ENCODE data around the gene TUBB4A. TPM values are rescaled to one million over a fixed set of nuclear protein-coding genes. Genes with fewer than 3 reads are reported as not detected.

Gene TUBB4A
- total RNA-seq, 4 donors from 2014 or later, result 7.8 TPM; not detected in 3

- Histone ChIP-seq H3K4me1 (peaks cover 4 to 19% (median 14%) of the 10 kb centered on the region in 3 donors), H3K36me3 (peaks cover 0 to 2% (median 0%) of the 10 kb centered on the region in 3 donors), H3K27ac (no peak overlapping the region), H3K9me3 (no peaks in the 10 kb centered on the region), H3K4me3 (no peak overlapping the region), H3K27me3 (peaks cover 0 to 41% (median 3%) of the 10 kb centered on the region in 4 donors)
- 77 to 86% methylated on average over 3 to 4 of the region's 9 CpGs for WGBS, 2 donors
- DNase-seq, result no peak
- intact Hi-C loops (cut with DNase I), result no loop called here
- TF ChIP-seq, protein P1, sequence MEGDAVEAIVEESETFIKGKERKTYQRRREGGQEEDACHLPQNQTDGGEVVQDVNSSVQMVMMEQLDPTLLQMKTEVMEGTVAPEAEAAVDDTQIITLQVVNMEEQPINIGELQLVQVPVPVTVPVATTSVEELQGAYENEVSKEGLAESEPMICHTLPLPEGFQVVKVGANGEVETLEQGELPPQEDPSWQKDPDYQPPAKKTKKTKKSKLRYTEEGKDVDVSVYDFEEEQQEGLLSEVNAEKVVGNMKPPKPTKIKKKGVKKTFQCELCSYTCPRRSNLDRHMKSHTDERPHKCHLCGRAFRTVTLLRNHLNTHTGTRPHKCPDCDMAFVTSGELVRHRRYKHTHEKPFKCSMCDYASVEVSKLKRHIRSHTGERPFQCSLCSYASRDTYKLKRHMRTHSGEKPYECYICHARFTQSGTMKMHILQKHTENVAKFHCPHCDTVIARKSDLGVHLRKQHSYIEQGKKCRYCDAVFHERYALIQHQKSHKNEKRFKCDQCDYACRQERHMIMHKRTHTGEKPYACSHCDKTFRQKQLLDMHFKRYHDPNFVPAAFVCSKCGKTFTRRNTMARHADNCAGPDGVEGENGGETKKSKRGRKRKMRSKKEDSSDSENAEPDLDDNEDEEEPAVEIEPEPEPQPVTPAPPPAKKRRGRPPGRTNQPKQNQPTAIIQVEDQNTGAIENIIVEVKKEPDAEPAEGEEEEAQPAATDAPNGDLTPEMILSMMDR (IDR thresholded peaks at IDR 0.05), result no peak
- no peak for TF ChIP-seq POLR2A (IDR thresholded peaks at IDR 0.05)
Measured at GRCh38 chr19:6473647-6474046, 28.5 kb downstream of the TUBB4A start.

DNA sequence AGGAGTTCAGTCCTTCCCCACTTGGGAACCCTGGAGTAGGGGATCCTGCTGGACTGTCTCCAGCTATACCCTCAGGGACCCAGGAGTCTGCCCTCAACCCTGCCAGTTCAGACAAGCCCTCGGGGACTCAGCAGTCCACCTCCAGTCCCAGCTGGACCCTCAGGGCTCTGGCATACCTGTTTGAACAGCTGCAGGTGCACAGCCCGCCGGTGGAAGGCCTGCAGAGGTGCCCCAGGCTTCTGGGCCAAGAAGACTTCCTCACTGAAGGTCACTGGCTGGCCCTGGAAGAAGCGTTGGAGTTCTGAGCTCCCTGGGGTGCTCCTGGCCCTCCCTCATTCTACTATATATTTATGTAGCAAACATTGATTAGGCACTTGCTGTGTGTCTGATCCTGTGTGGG is 29.4 kb downstream of the TUBB4A start:
- H3K4me1 ChIP-seq, result peaks cover 4 to 19% (median 14%) of the 10 kb centered on the region in 3 donors
- no peak for DNase-seq
- TF ChIP-seq, protein P1 (IDR thresholded peaks at IDR 0.05), result no peak
- peaks cover 0 to 12% (median 0%) of the 10 kb centered on the region in 3 donors for H3K36me3 ChIP-seq
- H3K9me3 ChIP-seq, result no peaks in the 10 kb centered on the region
- no peak overlapping the region for H3K27ac ChIP-seq
- intact Hi-C loops (cut with DNase I), result no loop called here
- no peak overlapping the region for H3K4me3 ChIP-seq
- H3K27me3 ChIP-seq, result peaks cover 0 to 34% (median 3%) of the 10 kb centered on the region in 4 donors
- 40% methylated on average over 1 of the region's 4 CpGs; no CpG with 5 or more reads in 1 of the 2 donors for WGBS, 2 donors

GRCh38 chr19:6471076-6471475 is 31.0 kb downstream of the TUBB4A start:
- peaks cover 4 to 9% (median 6%) of the 10 kb centered on the region in 3 donors for H3K4me1 ChIP-seq
- WGBS, 2 donors, result 78 to 83% methylated on average over 11 to 13 of the region's 14 CpGs
- TF ChIP-seq POLR2A (IDR thresholded peaks at IDR 0.05), result no peak
- TF ChIP-seq, protein P1 (IDR thresholded peaks at IDR 0.05), result no peak
- no peak for DNase-seq
- intact Hi-C loops (cut with DNase I), result no loop called here
- H3K36me3 ChIP-seq, result peaks cover 0 to 28% (median 0%) of the 10 kb centered on the region in 3 donors
- no peaks in the 10 kb centered on the region for H3K9me3 ChIP-seq
- H3K4me3 ChIP-seq, result no peak overlapping the region
- H3K27ac ChIP-seq, result no peak overlapping the region
- peaks cover 0 to 20% (median under 1%) of the 10 kb centered on the region in 4 donors for H3K27me3 ChIP-seq

DNA sequence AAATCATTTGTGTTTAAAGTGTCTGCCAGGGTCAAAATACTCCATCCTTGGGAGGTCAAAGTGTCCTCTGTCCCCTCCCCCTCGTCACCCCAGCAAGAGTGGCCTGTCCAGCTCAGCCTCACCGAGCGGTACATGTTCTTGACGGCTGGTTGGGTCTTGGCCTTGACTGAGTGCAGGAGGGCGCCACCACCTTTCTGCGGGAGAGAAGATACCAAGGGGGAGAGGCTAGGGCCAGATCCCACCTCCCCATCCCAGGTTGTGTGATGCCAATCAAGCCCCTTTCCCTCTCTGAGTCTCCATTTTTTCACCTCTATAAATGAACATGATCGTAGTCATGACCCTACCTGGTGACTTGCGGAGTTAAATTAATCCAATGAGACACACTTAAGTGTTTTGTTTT is 31.9 kb downstream of the TUBB4A start:
- Histone ChIP-seq H3K9me3 (no peaks in the 10 kb centered on the region), H3K36me3 (peaks cover 0 to 35% (median 0%) of the 10 kb centered on the region in 3 donors), H3K4me3 (no peak overlapping the region), H3K4me1 (peaks cover 0 to 3% (median 0%) of the 10 kb centered on the region in 3 donors), H3K27me3 (peaks cover 0 to 16% (median 0%) of the 10 kb centered on the region in 4 donors), H3K27ac (no peak overlapping the region)
- intact Hi-C loops (cut with DNase I), result no loop called here
- TF ChIP-seq POLR2A (IDR thresholded peaks at IDR 0.05), result no peak
- TF ChIP-seq, protein P1 (IDR thresholded peaks at IDR 0.05), result no peak
- DNase-seq, result no peak
- 73 to 90% methylated on average over 6 to 7 of the region's 8 CpGs for WGBS, 2 donors

GRCh38 chr19:6467384-6467783 is 34.7 kb downstream of the TUBB4A start:
- peaks cover 0 to 26% (median 0%) of the 10 kb centered on the region in 4 donors for H3K27me3 ChIP-seq
- peaks cover 0 to 31% (median 4%) of the 10 kb centered on the region in 3 donors for H3K4me1 ChIP-seq
- H3K36me3 ChIP-seq, result peaks cover 0 to 35% (median 0%) of the 10 kb centered on the region in 3 donors
- TF ChIP-seq, protein P1 (IDR thresholded peaks at IDR 0.05), result no peak
- TF ChIP-seq POLR2A (IDR thresholded peaks at IDR 0.05), result no peak
- WGBS, 2 donors, result 87 to 90% methylated on average over 1 to 4 of the region's 8 CpGs
- H3K9me3 ChIP-seq, result no peaks in the 10 kb centered on the region
- DNase-seq, result no peak
- H3K4me3 ChIP-seq, result no peak overlapping the region
- H3K27ac ChIP-seq, result no peak overlapping the region
- intact Hi-C loops (cut with DNase I), result no loop called here

Data from esophagus squamous epithelium (tissue), 5 donors.